Measurements from ENCODE around the gene STAP1.

The STAP1 gene

DNA sequence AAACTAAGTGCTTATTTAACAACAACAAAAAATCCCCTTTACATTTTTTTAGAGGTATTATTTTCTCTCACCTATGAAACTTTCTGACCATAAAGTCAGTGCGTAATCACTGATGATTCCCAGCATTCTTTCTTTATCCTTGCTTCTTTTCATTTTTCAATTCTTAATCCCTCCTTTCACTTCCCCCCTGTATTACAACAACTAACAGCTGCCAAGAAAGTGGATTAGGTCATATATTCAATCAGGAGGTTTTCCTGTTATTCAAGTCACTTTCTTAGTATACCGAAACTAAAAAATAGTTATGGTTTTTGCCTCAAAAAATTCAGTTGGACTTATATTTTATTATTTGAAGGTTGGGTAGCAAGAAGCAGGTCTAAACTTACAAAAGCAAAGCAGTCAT is 2.1 kb upstream of the STAP1 start:
- no peak for DNase-seq

DNA sequence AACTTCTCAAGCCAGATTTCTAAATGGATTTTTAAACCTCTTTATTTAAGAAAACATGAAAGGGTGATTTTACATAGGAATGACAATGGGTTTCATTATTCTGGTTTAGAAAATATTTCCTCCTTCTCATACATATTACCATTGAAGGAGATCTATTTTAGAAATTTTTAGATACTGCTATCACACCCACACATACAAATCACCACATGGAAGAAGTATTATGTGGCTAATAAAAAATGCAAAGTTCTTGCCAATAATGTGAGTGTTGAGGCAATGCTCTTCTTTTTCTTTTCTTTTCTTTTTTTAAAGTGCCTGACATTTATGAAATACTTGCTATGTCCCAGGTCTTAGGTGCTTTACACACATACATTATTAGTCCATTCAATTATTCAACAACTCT is 6.8 kb downstream of the STAP1 start:
- DNase-seq, result no peak

DNA sequence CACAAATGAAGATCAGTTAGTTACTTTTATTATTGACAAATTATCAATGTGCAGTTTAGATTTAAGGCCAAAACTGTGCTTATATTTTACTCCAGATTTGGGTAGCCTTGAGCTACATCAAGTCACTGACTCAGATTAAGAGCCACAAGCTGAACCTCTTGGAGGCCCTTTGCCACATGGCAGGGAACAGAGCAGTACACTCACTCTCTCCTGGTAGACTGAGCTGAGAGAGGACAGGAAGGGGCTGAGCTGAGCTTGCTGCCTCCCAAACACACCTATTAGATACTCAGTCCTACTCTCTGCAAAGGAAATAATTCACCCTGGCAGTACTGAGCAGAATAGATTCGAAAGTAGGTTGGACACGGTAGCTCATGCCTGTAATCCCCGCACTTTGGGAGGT is 7.8 kb downstream of the STAP1 start:
- no peak for DNase-seq

DNA sequence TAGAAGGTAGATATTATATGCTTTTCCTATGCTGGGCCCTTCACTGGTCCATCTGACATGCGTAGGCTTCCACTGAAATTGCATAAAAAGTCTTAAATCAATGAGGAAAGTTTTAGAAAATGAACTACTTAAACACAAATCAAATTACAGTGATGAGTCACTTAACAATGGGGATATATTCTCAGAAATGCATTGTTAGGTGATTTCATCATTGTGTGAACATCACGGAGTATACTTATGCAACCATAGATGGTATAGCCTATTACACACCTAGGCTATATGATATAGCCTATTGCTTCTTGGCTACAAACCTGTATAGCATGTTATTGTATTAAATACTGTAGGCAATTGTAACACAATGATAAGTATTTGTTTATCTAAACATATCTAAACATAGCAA is 10.3 kb downstream of the STAP1 start:
- no peak for DNase-seq

DNA sequence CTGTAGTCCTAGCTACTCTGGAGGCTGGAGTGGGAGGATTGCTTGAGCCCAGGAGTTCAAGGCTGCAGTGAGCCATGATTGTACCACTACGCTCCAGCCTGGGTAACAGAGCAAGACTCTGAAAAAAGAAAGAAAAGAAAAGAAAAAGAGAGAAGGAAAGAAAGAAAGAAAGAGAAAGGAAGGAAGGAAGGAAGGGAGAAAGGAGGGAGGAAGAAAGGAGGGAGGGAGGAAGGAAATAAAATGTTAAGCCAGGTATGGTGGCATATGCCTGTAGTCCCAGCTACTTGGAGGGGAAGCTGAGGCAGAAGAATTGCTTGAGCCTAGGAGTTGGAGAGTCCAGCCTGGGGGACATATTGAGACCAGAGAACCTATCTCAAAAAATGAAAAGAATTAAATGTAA is 12.0 kb downstream of the STAP1 start:
- no peak for DNase-seq

DNA sequence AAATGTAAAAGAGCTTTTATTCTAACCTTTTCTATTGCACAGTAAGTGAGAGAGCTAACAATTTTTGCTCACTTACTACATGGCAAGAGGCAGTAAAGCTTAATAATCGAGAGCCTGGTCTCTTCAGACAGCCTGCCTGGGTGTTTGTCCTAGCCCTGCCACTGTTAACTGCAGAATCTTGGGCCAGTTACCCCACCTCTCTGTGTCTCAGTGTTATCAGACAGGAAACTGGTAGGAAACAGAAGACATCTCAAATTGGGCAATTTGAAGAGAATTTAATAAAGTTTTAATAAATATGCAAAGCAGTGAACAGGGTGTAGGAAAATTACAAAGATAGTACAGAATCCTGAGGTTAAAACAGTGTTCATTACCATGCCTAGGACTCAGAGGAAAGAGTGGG is 13.4 kb downstream of the STAP1 start:
- no peak for DNase-seq

DNA sequence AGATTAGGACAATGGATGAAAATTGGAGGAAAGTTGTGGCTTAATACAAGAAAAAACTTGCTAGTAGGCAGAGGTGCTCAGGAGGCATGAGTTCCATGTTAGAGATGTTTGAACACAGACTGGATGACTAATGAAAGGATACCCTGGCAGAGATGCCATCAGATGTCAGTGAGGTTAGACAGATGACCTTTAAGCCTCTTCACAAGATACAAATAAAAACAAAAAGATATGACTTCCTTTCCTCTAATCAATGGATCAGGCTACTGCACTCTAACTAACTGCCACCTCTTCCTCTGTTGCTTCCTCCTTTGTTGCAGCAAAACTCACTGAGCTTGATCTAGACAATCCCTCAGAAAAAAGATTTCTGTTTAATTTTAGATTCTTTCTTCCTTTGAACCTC is 14.7 kb downstream of the STAP1 start:
- no peak for DNase-seq

DNA sequence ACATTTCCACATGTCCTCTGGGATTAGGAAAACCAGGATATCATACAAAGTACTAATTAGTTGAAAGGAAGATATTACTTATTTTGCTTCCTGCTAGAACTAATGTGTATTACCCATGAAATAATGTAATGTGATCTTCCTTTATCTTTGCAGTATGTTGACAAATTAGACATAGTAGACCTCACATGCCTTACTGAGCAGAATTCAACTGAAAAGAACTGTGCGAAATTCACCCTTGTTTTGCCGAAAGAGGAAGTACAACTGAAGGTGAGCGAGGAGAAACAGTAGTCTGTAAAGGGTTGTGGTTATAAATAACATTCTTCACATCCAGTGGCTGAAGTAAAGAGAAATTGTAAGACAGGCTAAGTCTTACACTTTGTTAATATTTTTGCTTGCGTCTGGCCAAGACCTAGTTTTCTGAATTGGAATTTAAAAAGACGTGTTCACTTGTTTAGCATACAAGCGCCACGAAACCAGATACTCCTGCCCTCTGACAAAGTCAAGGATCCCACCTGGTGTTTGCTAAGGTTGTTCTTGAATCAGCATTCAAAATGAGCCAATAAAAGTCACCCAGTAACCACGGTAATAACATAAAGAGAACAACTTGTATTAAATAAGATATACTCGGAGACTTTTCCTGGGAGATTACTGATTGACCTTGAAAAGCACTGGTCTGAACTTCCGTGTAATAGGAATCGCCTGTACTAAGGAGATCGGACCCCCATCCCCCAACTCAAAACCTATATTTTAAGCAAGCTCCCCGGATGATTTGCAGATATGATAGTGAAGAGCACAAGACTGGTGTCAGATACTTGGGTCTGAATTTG is 16.9 kb downstream of the STAP1 start:
- no peak for DNase-seq

DNA sequence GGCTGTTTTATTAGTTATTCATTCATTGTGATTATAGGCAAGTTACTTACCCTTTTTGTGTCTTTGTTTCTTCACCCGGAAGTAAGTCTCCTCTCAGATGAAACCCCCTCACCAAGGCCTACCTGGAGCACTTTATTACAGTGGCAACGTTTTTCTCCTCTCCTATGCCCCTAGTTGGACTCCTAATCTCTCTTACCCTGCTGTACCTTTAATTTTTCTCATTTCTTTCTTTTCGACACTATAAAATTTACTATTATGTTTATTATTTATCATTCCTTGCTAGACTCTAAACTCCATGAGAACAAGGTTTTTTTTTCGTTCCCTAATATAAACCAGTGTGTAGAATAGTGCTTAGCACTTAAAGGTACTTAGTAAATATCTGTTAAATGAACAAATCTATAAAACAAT is 17.5 kb downstream of the STAP1 start:
- no peak for DNase-seq

DNA sequence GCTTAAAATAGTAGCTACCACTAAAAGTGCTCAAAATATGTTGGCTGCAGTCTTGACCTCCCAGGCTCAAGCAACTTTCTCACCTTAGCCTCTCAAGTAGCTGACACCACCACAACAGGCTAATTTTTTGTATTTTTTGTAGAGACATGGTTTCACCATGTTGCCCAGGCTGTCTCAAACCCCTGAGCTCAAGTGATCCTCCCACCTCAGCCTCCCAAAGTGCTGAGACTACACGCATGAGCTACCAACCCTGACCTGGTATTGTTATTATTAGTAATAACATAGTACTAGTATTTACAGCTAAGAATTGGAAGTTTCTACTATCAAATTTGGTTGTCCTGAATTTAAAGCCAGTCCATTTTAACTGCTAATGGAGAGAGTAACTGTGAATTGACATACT is 18.0 kb downstream of the STAP1 start:
- DNase-seq, result no peak

DNA sequence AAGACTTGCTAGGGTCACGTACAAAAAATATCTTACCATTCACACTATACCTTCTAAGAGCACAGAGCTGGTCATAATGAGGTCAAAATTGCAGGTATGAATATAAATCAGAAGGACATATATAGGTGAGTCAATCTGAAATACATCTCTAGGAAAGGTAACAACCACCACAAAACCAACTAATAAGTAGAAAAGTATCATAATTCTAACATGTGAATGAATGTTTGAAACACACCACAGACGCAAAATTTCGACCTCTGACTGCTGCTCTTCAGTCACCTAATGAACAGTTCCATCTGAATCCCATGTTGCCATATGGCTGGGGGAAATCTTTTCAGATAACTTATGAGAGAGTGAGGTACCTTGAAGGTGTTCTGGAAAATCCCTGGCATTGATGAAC is 22.1 kb downstream of the STAP1 start:
- no peak for DNase-seq

DNA sequence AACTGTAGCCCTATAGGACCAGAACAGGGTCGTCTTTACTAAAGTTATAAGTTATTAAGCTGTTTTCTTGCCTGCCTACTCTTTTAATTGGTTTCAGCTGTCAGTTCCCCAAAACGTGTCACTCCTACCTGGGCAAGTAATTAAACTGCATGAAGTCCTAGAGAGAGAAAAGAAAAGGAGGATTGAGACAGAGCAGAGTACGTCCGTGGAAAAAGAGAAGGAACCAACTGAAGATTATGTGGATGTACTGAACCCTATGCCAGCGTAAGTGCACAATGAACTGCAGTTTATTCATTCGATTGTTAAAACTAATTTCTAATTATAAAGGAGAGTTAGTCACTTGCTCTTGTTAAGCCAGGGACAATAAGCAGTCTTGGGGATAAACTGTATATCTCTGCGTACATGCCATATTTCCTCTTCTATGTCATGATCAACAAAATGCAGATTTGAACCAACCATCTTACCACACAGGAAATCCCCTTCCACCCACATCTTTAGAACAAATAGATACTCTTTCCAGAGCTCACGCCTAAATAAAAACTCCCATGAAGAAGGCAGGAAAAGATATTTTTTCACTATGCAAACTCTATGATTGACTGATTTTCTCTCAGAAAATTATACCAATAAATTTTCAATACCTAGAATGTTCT is 22.8 kb downstream of the STAP1 start:
- DNase-seq, result no peak

DNA sequence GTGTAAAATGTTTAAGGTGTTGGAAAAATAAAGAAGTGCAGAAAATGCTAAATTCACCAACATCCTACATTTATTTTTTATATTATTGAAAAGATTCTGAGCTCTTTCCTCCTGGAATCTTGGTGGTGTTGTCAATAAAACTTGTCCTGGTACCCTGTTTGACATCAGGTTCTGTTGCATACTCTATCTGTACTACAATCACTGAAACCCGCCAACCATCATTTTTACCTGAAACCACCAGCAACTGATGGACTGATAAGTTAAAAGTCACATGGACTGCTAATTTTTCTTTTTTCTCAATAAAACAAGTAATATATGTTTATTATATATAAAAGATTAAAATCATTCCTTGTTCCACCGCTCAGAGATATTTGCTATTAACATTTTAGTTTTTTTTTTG is 23.4 kb downstream of the STAP1 start:
- no peak for DNase-seq

DNA sequence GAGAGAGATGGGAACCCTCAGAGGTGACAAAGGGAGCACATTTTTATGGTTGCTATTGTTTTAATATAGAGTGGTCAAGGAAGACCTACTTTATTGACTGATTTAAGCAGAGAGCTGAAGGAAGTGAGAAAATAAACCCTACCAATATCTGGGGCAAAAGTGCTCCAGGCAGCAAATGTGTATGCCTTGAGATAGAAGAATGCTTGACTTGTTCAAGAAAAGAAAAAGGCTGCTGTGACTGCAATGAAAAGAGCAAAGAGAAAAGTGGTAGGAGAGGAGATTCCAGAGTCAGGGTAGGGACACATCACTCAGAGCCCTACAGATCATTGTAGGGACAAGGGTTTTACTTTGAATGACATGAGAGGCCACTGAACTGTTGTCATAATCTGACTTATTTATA is 26.0 kb downstream of the STAP1 start:
- DNase-seq, result no peak

DNA sequence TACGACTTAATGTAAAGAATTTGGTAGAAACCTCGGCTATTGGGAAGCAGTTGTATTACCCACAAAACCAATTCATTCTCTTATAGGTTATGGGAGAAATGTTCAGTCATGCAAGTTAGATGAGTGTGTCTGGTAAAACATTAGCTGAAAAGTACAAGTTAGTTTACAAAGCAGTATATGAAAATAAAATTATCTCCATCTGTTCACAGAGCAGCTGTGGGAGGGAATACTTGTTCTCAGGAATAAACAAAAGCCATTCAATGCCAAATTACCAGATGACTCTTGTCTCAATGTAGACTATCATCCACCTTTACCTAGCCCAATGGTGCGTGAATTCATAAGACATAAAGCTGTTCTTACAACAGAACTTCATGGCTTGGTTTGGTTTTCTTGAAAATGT is 28.6 kb downstream of the STAP1 start:
- DNase-seq, result no peak

DNA sequence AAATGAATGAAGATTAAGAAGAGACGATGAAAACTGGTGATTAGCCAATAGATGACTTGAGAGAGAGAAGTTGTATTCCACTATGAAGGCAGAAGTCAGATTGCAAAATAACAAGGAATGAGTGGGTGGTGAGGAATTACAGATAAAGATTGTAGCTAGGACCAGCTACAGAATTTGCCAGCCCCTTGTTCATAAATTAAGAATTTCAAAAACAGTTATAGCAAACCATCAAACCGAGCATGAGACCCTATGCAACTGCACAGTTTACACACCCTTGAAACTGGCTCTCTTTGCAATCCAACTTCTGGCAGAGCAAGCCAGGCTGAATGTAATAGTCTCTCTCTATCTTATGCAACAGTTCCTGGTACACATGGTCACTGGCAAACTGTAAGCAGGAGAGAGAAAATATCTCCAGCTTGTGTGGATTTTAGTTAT is 35.2 kb downstream of the STAP1 start:
- no peak for DNase-seq

DNA sequence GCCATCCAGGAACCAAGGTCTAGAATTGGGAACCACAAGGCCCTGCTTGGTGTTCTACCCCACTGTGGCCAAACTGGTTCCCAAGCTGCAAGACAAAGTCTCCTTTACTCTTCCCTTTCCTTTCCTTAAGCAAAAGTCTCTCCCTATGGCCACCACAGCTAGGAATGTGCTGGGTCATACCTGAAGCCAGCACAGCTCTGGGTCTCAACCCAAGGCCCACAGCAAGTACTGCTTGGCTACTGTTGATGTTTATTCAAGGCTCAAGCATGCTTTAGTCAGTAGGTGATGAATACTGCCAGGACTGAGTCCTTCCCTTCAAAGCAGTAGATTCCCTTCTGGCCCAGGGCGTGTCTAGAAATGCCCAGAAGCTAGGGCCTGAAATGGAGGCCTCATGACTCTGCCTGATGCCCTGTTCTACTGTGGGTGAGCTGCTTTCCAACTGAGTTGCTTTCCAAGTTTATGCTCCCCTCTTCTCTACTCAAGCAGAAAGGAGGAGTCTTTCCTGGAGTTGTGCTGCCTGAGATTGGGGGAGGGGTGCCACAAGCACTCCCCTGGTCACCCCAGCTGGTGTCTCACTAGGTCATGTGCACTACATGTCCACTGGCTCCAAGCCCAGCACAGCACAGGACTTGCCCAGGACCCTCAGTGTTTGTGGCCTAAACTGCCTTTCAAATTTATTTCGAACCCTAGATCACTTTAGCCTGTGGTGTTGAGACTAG is 44.9 kb downstream of the STAP1 start:
- no peak for DNase-seq

DNA sequence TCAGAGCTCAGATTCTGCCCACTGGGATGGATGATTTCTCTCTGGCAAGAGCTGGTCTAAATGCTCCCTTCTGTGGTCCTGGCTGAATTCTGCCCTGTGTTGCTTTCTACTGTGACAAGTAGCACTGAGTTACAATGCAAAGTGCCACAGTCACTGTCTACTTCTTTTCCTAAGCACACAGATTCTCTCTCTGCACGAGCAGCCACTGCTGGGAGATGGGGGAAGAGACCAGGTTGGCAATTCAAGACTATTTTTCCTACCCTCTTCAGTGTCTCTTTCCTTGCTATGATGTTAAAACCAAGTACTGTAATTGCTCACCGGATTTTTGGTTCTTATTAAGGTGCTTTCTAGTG is 45.5 kb downstream of the STAP1 start:
- no peak for DNase-seq

DNA sequence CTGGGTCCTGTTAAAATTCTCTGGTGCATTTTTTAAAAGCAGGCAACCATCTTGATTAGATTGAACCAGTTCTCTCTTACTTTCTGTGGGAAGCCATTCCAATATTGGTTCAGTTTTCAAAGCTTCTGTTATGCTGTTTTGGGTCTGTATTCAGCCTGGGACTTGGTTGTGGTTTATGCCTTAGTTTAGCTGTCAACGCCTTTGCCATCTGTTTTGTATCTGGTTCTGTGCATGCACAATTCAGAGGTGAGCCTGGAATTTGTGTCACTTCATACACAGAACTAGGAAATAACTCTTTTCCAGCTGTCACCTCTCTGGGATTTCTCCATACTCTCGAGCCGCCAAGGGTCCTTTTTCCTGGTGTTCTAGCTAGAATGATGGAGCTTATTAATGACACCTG is 46.2 kb downstream of the STAP1 start:
- no peak for DNase-seq

DNA sequence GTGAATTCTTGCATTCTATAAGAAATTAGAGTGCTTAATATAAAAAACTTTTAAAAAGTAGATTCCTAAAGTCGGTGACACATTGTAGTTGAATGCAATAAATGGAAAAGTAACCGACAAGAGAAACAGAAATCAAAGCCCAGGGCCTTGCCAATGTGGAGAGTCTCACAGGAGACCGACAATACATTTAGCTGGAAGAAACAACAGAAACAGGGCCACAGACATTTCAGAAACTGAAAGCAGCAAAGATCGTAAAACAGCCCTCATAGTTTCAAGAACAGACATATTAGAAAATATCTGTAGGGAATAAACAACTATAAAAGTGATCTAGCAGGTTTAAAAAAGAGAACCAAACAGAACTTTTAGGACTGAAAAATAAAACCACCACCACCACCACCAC is 49.5 kb downstream of the STAP1 start:
- no peak for DNase-seq

DNA sequence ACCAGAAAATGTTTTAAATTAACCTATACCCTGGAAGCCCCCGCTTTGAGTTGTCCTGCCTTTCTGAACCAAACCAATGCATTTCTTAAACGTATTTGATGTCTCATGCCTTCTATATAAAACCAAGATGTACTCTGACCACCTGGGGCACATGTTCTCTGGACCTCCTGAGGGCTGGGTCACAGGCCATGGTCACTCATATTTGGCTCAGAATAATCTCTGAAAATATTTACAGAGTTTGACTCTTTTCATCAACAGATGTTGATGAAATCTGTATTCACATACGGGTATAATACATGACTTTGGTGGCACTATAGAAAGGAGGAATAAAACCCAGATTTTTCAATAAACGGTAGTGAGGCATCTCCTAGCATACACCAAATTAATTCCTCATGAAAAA is 55.7 kb downstream of the STAP1 start:
- DNase-seq, result no peak

DNA sequence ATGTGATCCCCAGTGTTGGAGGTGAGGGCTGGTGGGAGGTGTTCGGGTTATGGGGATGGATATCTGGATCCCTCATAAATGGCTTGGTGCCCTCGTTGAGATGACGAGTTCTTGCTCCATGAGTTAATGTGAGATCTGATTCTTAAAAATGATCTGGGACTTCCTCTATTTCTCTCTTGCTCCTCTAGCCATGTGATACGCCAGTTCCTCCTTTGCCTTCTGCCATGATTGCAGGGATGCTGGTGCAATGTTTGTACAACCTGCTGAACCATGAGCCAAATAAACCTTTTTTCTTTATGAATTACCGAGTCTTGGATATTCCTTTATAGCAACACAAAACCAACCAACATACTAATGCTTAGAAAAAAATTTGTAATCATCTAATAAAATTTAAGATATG is 56.6 kb downstream of the STAP1 start:
- DNase-seq, result no peak

DNA sequence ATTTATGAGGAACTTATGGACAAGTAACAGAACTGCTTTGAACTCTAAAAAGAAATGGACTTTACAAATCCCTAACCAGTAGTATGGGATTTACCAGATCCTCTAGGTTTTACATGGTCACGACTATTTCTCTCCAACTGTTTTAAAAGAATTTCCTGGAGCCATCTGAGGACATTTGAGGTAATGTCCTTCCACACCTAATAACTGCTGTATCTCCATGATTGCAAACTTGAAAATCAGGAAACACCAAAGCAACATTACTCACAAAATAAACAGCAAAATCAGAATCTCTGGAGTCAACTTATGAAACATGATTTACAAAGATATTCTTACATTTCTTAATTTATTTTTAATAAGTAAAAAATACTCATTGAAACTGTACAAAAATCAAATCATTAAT is 58.0 kb downstream of the STAP1 start:
- no peak for DNase-seq

DNA sequence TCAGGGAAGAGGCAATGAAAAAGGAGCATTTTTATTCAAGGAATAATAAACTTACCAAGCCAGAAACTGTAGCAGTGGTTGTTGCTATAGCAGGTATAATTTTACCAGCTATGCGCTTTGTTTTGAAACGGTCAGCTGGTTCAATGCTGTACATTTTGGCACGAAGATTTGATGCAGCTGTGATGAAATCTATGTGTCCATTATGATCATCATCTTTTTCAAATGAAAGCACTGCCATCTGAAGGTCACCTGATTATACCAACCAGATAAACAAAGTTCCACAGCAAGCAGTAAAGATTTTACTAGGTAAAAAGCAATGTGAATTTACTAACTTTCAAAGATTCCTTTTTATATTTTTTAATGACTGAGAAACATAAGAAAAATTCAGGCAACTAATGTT is 66.4 kb downstream of the STAP1 start:
- no peak for DNase-seq
